GM21825 (cell line): ENCODE results near the gene MMD.

Experiments used
- ATAC-seq: cut with Tn5 transposase; IDR thresholded peaks from one replicate; pipeline ENCODE4 v1.9.1; 2021; ENCODE audit warnings: mild to moderate bottlenecking, moderate library complexity; ENCODE audit not compliant: unreplicated experiment

MMD gene

DNA sequence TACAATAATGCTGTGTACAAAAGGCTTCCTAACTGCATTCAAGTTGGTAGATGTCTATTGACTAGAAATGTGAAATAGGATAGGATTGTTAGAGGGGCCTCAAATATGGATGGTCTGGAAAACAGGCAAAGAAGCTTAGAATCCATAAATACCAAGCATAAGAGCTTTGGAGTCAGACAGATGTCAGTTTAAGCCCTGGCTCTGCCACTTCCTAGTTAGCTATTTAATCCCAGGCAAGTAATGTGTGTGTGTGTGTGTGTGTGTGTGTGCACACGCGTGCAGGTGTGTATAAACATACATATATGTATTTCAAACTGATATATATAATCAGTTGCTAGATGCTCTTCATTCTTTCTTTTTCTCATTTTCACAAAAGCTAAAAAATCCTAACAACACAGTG is 66.7 kb downstream of the MMD start:
- no peak for ATAC-seq

DNA sequence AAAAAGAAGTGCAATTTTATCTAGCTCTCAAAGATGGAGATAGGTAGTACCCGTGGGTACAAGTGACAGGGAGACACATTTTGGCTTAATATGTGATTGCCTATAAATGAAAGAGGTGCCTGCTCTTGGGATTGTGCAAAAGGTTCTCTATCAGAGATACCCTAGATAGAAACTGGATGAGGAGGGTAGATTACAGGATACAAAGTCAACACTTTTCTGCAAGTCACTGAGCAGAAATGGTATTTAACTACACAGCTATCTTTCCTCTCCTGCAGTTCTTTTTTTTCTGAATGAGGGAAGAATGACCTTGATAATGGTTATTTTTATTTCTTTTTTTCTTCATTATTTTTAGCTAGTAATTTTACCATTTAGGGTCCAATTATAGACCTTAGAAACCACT is 67.6 kb downstream of the MMD start:
- ATAC-seq: no peak

DNA sequence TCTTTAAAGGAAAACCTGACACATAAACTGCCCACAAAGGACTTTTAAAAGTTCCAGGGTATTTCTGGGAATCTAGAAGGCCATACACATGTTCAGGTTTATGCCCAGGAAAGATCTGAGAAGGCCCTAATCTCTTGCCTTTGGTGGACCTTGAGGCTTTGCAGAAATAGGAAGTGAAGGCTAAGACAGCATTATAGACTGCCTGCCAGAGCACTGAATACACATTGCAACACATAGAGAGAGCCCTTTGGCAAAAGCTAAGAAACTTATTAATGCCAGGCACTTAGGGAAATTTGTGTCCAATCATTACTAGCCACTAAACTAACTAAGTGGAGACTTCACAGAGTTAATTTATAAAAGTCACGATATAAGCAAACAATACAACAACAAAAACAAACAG is 70.4 kb downstream of the MMD start:
- ATAC-seq: no peak

- ATAC-seq: no peak
Observed at GRCh38 chr17:55350825-55351205, 70.8 kb downstream of the MMD start.

- ATAC-seq: no peak
Observed at GRCh38 chr17:55348749-55349354, 72.8 kb downstream of the MMD start.

- no peak for ATAC-seq
Observed at GRCh38 chr17:55347341-55347740, 74.3 kb downstream of the MMD start.

GRCh38 chr17:55346658-55347057 is 75.0 kb downstream of the MMD start:
- no peak for ATAC-seq

DNA sequence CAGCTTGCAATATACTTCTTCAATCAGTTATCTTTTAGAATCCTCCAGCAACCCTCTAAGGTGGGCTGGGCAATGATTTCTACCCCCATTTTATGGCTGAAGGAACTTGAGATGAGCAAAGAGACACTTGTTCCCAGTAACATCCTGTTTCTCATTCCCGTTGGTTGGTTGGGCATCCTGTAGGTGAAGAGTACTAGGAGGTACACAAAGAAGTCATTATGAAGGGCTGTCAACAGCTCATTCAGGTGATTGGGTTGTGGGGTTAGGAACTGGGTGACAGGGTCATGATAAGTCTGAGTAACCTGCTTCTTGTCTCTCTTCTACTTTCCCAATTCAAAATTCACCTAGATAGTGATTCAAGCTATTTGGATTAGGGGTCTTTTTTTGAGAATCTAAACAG is 76.5 kb downstream of the MMD start:
- ATAC-seq: no peak

DNA sequence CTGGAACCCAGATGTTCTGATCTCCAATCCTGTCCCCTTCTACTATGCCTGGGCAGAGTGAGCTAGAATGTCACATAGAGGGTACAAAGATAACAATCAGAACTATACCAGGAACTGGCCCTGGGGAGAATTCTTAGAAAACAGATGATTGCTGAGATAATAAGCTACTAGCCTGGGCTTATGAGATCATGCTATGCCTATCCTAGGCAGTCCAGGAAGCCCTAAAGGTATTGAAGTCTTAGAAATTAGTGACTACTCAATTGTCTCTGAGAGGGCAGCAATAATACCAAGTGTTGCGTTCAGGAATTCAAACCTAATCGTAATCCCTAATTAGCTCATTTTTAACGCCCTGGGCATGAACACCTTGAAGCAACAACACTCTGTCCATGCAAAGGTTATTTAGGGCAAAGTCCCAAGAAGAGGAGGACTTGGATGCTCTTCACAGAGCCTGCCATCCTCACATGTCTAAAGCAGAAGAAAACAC is 77.1 kb downstream of the MMD start:
- no peak for ATAC-seq

DNA sequence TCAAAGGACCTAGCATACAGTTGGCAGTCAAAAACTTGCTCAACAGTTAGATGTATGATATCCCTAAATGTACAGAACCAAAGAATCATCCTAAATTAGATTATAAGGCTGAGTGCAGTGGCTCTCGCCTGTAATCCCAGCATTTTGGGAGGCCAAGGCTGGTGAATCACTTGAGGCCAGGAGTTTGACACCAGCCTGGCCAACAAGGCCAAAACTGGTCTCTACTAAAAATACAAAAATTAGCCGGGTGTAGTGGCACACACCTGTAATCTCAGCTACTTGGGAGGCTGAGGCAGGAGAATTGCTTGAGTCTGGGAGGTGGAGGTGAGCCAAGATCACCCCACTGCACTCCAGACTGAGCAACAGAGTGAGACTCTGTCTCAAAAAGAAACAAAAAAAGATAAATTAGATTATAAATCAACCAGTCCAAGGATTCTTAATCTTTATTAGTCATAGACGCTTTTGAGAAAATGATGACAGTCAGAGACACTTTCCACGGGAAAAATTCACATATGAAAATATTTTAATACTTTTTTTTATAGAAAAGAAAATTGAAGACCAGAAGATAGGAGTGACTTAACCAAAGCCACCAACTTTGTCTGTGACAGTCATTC is 77.6 kb downstream of the MMD start:
- ATAC-seq: no peak

- no peak for ATAC-seq
Observed at GRCh38 chr17:55342800-55343585, 78.6 kb downstream of the MMD start.
